22Rv1 (cell line): ENCODE data around the gene FDPS.

Experiments
- H3K27ac ChIP-seq: fragments of 450-650 bp; 2 replicates; pipeline ENCODE4 v1.5.1; 2017
- CTCF ChIP-seq: fragments of 450-650 bp; IDR thresholded peaks from 2 replicates; pipeline ENCODE4 v1.5.1; 2017; ENCODE audit warnings: mild to moderate bottlenecking
- ZFX ChIP-seq: fragments of 450-650 bp; IDR thresholded peaks from 2 replicates; pipeline ENCODE4 v1.6.1; 2017; ENCODE audit warnings: antibody characterized with exemption, borderline replicate concordance

Gene FDPS

GRCh38 chr1:155286544-155286943 is 22.1 kb upstream of the FDPS start:
- TF ChIP-seq ZFX (no peak), CTCF (no peak)
- no peak overlapping the region for H3K27ac ChIP-seq

- no peak for TF ChIP-seq CTCF
- TF ChIP-seq ZFX: no peak
- H3K27ac ChIP-seq: no peak overlapping the region
Measured at GRCh38 chr1:155287987-155288543, 20.6 kb upstream of the FDPS start.

- 0 out of 2 replicates have a peak overlapping the region, but pooled peaks have one; percentile 12 for H3K27ac ChIP-seq
Measured at GRCh38 chr1:155291006-155291405, 17.7 kb upstream of the FDPS start.

GRCh38 chr1:155293086-155293749 is 15.4 kb upstream of the FDPS start:
- H3K27ac ChIP-seq: no peak overlapping the region
- TF ChIP-seq CTCF: no peak
- TF ChIP-seq ZFX: no peak

GRCh38 chr1:155294520-155295182 is 14.0 kb upstream of the FDPS start:
- H3K27ac ChIP-seq: no peak overlapping the region
- TF ChIP-seq ZFX (no peak), CTCF (no peak)

GRCh38 chr1:155295183-155295941 is 13.3 kb upstream of the FDPS start:
- TF ChIP-seq ZFX (no peak), CTCF (no peak)
- no peak overlapping the region for H3K27ac ChIP-seq

GRCh38 chr1:155295942-155296267 is 12.8 kb upstream of the FDPS start:
- TF ChIP-seq ZFX (no peak), CTCF (no peak)
- H3K27ac ChIP-seq: no peak overlapping the region
